Mononuclear cell (primary cell): ENCODE data around the gene AOPEP. TPM values are rescaled to one million over a fixed set of nuclear protein-coding genes. Genes with fewer than 3 reads are reported as not detected.

Experiments used
- H3K27me3 ChIP-seq: 2 replicates; pipeline ENCODE4 v1.6.0; 2011; ENCODE audit warnings: low read length, control low read depth; ENCODE audit not compliant: insufficient read depth
- H3K4me1 ChIP-seq: 2 replicates; pipeline ENCODE4 v1.5.1; 2011; ENCODE audit warnings: mild to moderate bottlenecking, low read length, control low read depth; ENCODE audit not compliant: insufficient read depth
- H3K4me3 ChIP-seq: 2 replicates; pipeline ENCODE4 v1.5.1; 2011; ENCODE audit warnings: mild to moderate bottlenecking, low read length, moderate library complexity
- H3K9me3 ChIP-seq: 2 replicates; pipeline ENCODE4 v1.5.1; 2011; ENCODE audit warnings: low read depth, mild to moderate bottlenecking, control low read depth, low read length
- total RNA-seq: library from RNA; depleted of rRNA; stranded (reverse); fragments of >200 nt; gene quantifications from one replicate; pipeline ENCODE4 v1.2.3, GENCODE V29; 2012

Gene AOPEP
- total RNA-seq, 1 donor, result 6.2 TPM

DNA sequence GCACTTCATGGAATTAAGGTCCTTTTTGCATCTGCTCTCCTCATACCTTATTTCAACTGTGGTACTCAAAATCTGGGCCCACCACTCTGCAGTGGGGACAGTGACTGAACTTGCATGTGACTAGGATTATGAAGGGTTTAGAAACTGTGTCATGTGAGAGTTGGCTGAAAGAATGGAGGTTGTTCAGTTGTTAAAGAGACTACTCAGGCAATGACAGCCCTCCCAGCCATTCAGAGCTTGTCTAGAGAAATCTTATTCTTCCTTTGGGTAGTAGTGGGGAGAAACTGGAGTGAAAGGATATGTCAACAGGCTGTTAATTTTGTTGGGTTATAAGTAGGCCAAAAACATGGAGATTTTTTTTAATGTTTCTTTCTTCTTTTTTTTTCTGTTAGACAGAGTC lies 10.3 kb downstream of the AOPEP start:
- Histone ChIP-seq H3K4me3 (no peak overlapping the region), H3K27me3 (no peaks in the 10 kb centered on the region)

GRCh38 chr9:94740145-94740840 lies 13.8 kb downstream of the AOPEP start:
- no peaks in the 10 kb centered on the region for H3K27me3 ChIP-seq
- no peak overlapping the region for H3K4me3 ChIP-seq
- H3K9me3 ChIP-seq, result no peaks in the 10 kb centered on the region
- H3K4me1 ChIP-seq, result no peaks in the 10 kb centered on the region

More for the DNA sequence above, 10.3 kb downstream of the AOPEP start:
- Histone ChIP-seq H3K4me1 (peaks cover 10% of the 10 kb centered on the region), H3K9me3 (no peaks in the 10 kb centered on the region)

DNA sequence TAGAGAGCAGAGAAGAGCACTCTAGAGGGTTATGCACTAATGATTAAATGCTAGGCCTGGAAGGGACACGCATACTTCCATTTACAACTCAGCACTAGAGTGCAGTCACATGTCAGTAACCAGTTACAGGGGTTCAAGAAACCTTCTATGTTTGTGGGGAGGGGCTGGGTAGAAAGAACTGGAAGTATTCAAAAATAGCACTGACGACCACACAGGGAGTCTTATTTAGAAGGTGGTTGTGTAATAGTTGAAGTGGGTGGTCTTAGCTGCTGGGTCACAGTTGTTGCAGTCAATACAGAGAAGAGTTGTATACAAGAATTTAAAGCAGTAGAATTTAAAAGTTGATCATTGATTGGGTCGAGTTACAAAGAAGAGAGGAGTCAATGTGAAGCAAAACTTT lies 15.4 kb downstream of the AOPEP start:
- Histone ChIP-seq H3K27me3 (no peaks in the 10 kb centered on the region), H3K4me3 (no peak overlapping the region), H3K4me1 (no peaks in the 10 kb centered on the region), H3K9me3 (no peaks in the 10 kb centered on the region)

DNA sequence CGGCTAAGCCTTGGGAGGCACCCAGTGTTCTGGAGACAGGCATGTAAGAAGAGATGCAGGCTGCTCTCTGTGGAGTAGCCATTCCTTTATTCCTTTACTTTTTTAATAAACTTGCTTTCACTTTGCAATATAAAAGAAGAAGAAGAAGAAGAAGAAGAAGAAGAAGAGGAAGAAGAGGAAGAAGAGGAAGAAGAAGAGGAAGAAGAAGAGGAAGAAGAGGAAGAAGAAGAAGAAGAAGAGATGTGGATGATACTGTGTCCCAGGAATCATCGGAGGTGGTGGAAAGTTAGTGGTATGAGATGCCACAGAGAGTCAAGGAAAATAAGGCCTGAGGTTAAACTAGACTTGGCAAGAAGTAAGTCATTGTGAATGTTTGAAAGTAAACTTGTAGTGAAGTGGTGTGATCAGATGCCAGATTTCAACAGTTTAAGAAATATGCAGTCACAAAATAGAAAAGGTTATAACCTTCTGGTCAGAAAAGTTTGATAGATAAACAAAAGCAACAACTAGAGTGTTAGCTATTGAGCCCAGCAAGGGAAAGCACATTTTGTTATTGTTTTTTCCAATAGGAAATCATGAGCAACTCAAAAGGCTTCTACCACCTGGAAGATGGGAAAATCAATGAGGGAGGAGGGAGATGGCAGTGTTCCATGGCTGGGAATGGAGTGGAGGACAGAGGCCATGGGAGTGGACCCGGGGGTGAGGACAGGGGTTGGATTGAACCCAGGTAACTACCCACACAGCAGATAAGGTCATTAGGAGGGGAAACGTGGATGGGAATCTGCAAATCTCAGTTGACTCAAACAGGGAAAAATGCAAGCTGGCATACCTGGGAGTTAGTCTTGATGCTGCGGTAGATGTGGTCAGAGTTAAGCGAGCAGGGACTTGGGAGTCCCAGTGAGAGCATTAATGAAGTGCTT lies 16.8 kb downstream of the AOPEP start:
- no peaks in the 10 kb centered on the region for H3K27me3 ChIP-seq
- H3K4me3 ChIP-seq, result no peak overlapping the region
- H3K9me3 ChIP-seq, result peaks cover under 1% of the 10 kb centered on the region
- no peaks in the 10 kb centered on the region for H3K4me1 ChIP-seq

- Histone ChIP-seq H3K27me3 (no peaks in the 10 kb centered on the region), H3K9me3 (peaks cover 19% of the 10 kb centered on the region), H3K4me3 (no peak overlapping the region)
These were observed 19.5 kb downstream of the AOPEP start for GRCh38 chr9:94745806-94746540.

DNA sequence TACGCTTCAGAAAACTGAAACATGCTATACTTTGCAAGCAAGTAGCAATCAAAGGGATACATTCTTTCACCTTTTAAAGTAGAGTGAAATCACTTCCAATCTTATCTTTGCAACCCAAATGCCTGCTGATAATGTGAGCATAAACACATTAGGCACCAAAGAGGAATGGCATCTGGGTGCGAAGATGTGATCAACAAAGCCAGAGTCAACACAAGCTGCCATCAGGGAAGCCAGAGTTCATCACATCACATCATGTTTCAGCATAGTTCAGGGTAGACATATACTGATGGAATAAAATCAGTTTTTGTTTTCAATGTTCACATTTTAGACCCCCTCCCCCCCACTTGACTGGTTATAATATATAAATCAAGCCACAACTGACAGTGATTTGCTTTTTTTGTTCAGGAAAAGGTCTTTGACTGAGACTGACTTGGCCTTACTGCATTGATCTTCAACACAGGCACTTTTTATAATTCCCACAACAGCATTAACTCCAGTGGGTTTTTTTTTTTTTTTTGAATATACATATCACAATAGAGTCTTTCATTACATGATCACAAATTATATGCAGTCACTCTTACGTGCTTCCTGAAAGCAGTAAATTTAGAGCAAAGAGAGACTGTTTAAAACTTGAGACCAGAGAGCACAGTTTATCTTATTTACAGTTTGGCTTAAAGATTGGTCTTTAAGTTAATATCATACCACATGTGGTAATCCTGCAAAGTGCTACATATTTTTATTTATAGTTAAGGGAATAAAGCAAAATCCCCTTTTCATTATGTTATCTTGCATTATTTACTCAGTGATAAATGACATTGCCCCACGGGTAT lies 20.3 kb downstream of the AOPEP start:
- Histone ChIP-seq H3K4me3 (no peak overlapping the region), H3K4me1 (no peaks in the 10 kb centered on the region), H3K9me3 (peaks cover 19% of the 10 kb centered on the region), H3K27me3 (no peaks in the 10 kb centered on the region)

More at GRCh38 chr9:94745806-94746540, 19.5 kb downstream of the AOPEP start:
- H3K4me1 ChIP-seq, result no peaks in the 10 kb centered on the region

GRCh38 chr9:94754976-94755475 lies 28.5 kb downstream of the AOPEP start:
- Histone ChIP-seq H3K4me3 (no peak overlapping the region), H3K4me1 (no peaks in the 10 kb centered on the region), H3K27me3 (no peaks in the 10 kb centered on the region), H3K9me3 (peaks cover under 1% of the 10 kb centered on the region)

GRCh38 chr9:94757158-94757557 lies 30.7 kb downstream of the AOPEP start:
- peaks cover 3% of the 10 kb centered on the region for H3K4me1 ChIP-seq
- H3K27me3 ChIP-seq, result no peaks in the 10 kb centered on the region
- no peaks in the 10 kb centered on the region for H3K9me3 ChIP-seq
- H3K4me3 ChIP-seq, result no peak overlapping the region

DNA sequence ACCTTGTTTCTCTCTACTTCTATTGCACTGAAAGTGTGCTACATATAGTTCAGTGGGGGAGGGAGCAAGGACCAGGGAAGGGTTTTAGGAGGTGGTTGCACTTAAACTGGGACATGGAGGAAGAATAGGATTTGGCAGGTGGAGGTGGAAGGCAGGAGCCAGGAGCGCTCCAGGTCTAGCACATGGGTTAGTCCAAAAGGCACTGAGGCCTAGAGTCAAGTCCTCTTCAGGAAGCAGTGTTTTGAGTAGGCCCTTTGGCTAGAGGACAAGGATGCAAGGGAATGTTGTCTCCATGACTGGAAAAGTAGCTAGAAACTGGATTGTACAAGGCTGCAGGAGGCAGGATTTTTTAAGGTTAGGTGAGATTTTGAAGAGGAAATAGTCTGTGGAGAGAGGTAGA lies 31.5 kb downstream of the AOPEP start:
- H3K27me3 ChIP-seq, result no peaks in the 10 kb centered on the region
- peaks cover 3% of the 10 kb centered on the region for H3K4me1 ChIP-seq
- H3K4me3 ChIP-seq, result no peak overlapping the region
- no peaks in the 10 kb centered on the region for H3K9me3 ChIP-seq

DNA sequence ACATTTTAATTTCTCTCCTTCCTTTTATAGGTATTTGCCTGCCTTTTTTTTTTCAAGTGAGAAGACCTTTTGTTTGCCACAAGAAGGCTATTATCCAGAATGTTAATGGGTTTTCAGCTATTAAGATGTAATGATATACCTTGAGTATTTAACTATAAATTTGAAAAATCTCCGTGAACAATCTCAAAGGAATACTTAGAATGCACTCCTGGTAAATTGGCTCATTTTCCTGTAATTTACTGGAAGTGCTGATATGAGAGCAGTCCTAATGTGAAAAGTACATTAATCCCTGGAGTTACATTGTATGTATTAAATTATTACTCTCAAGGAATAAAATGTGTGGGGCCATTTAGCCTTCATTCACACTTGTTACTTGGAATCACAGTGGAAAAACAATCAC lies 32.4 kb downstream of the AOPEP start:
- Histone ChIP-seq H3K4me1 (peaks cover 3% of the 10 kb centered on the region), H3K9me3 (no peaks in the 10 kb centered on the region), H3K27me3 (no peaks in the 10 kb centered on the region), H3K4me3 (no peak overlapping the region)

DNA sequence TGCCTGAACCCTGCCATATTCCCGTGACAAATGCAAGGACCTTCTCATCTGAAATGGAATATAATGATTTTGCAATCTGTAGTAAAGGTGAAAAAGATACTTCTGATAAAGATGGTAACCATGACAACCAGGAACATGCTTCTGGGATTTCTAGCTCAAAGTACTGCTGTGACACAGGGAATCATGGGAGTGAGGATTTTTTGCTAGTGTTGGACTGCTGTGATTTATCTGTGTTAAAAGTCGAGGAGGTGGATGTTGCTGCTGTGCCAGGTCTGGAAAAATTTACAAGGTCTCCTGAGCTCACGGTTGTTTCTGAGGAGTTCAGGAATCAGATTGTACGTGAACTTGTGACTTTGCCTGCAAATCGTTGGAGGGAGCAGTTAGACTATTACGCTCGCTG lies 33.5 kb downstream of the AOPEP start:
- no peak overlapping the region for H3K4me3 ChIP-seq
- peaks cover 3% of the 10 kb centered on the region for H3K4me1 ChIP-seq
- no peaks in the 10 kb centered on the region for H3K27me3 ChIP-seq
- no peaks in the 10 kb centered on the region for H3K9me3 ChIP-seq

DNA sequence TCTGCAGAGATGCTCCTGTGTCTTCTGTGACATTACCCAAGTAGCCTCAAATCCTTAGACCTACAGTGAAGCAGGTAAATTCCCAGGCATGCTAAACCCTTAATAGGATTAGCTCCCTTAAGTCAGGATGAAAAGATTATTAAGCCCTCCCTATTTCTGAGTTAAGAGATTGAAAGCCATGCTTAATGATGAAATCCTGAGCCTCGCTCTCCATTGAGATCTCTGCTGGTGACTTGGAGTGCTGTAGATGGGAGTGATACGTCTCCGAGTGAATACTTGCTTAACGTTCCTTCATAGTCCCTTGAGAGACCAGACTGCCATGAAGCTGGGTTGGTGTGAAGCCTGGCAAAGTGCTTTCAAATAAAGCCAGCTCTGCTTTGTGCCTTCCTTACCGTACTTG lies 34.2 kb downstream of the AOPEP start:
- Histone ChIP-seq H3K27me3 (no peaks in the 10 kb centered on the region), H3K9me3 (no peaks in the 10 kb centered on the region), H3K4me1 (peaks cover 3% of the 10 kb centered on the region), H3K4me3 (no peak overlapping the region)

- H3K4me3 ChIP-seq, result no peak overlapping the region
- H3K27me3 ChIP-seq, result no peaks in the 10 kb centered on the region
- H3K4me1 ChIP-seq, result peaks cover 3% of the 10 kb centered on the region
- H3K9me3 ChIP-seq, result no peaks in the 10 kb centered on the region
These were observed 35.0 kb downstream of the AOPEP start for GRCh38 chr9:94761481-94761880.

GRCh38 chr9:94767331-94768072 lies 41.0 kb downstream of the AOPEP start:
- no peaks in the 10 kb centered on the region for H3K9me3 ChIP-seq

More at GRCh38 chr9:94767331-94768072, 41.0 kb downstream of the AOPEP start:
- Histone ChIP-seq H3K4me3 (no peak overlapping the region), H3K4me1 (no peaks in the 10 kb centered on the region), H3K27me3 (no peaks in the 10 kb centered on the region)
